ENCODE measurements around the gene MVB12B.

- no peak for TF ChIP-seq CTCF (conservative IDR thresholded peaks at IDR 0.05; ENCODE audit: low read length)
- no peak for TF ChIP-seq EZH2phosphoT487 (IDR thresholded peaks at IDR 0.05; ENCODE audit: borderline replicate concordance)
Observed at GRCh38 chr9:126368020-126368419, 41.4 kb downstream of the MVB12B start.

Measured in Loucy (cell line).